Hematopoietic multipotent progenitor cell treated with erythropoietin and hydrocortisone succinate and interleukin-3 and kit ligand, for 17 days (in vitro differentiated cells): ENCODE measurements around the gene KLHL29.

Experiments used
- DNase-seq: peaks from one replicate; pipeline ENCODE4 v3.0.0-alpha.2; 2015; ENCODE audit warnings: low spot score

Gene KLHL29

GRCh38 chr2:23594460-23594825 is 209.5 kb downstream of the KLHL29 start:
- no peak for DNase-seq

GRCh38 chr2:23595021-23595420 is 210.0 kb downstream of the KLHL29 start:
- DNase-seq: no peak

- no peak for DNase-seq
Observed at GRCh38 chr2:23595601-23596251, 210.7 kb downstream of the KLHL29 start.

GRCh38 chr2:23596316-23596885 is 211.4 kb downstream of the KLHL29 start:
- DNase-seq: no peak

DNA sequence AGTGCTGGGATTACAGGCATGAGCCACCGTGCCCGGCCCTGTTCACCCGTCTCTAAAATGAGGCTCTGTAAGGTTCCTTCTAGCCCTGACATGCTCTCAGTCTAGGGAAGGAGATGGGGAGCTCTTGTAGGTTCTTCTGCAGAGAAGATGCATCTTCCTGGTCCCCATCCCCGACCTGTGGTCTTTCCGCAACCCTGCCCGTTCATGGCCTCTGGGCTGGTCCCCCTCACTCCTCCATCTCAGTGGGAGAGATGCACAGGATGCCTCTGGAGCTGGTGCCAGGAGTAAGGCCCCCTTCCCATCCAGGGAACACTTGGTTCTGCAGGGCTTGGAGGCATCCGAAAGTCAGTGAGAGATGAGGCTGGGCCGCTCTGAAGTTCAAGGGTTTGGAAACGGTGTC is 212.7 kb downstream of the KLHL29 start:
- no peak for DNase-seq

DNA sequence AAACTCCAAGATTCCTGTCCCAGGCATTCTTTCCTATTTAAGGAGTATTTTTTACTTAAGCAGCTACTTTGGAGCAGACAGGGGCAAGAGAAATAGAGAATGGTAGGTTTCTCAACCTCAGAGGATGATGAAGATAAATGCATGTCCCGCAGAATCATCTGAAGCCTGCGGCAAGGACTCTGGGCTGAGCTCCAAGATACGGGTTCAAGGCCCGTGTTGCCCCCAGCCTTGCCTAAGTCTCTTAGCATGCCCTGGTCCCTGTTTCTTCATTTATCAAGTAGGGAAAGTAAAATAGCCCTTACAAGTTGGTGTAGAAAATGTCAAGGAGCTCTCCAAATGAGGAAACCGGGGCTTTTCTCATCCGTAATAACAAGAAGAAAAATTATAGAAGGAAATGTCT is 214.0 kb downstream of the KLHL29 start:
- DNase-seq: no peak

DNA sequence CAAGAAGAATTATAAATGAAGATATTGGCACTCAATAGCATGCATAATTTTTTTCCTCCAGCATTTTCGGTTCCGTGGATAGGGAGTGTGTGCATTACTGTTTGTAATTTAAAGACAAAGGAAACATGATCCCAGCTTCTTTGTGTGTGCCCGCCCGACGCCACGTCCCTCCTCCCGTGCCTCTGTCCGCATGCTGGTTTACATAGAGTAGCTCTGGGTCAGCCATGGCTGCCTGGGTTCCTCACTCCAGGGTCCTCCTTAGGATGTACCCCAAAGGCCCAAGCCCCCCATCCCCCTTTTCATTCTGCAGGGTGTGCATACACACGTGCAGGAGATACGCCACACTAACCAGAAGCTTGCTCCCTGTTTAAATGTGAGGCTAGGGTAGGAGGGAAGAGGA is 214.7 kb downstream of the KLHL29 start:
- DNase-seq: no peak

GRCh38 chr2:23600346-23600745 is 215.4 kb downstream of the KLHL29 start:
- DNase-seq: no peak

DNA sequence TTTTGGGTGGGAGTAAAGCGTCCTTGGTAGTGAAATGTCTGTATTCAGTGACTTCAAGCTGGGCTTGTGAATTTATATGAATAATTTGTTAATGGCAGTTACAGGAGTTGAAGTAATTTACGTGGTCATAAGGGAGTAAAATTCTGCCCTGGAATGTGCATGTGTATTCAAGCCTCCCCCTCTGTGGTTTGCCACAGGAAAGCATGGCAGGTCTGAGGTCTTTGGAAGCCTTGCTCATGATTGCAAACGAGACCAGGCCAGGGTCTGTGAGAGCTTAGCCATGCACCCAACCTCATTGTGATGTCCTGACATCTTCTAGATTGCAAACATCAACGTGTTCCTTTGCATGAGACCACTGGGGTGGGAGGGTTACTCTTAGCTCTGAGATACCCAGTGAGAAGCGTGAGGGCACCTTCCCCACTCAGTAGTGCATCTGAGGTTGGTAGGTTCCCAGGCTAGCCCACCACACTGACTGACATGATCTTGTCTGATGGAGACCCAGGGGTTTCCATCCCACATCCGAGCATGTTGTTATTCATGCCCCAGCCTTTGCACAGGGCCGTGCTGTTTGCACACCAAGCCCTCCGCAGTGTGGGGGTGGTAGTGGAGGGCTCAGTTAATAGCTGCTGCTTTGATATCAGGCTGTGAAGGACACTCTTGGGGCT is 216.5 kb downstream of the KLHL29 start:
- DNase-seq: no peak

- no peak for DNase-seq
Observed at GRCh38 chr2:23602116-23602515, 217.1 kb downstream of the KLHL29 start.

GRCh38 chr2:23603156-23603555 is 218.2 kb downstream of the KLHL29 start:
- DNase-seq: no peak

DNA sequence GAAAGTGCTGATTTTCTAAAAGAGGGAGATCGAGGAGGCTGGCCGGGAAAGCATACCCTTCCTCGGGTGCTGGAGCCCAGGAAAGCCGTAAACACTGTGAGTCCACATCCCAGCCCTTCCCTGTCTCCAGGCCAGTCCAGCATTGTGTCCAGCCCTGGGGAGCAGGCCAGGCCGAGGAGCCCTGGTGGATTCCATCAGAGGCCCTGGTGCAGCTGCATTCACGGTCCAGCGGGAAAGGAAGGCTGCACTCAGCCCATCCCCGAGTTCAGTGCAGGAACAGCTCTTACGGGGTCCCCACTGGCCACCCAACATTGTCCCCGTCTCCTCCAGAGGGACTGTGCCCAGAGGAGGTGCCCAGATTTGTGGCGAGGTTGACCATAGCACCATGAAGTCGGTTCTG is 218.6 kb downstream of the KLHL29 start:
- DNase-seq: no peak

- DNase-seq: no peak
Observed at GRCh38 chr2:23604731-23605130, 219.8 kb downstream of the KLHL29 start.

GRCh38 chr2:23605236-23605635 is 220.3 kb downstream of the KLHL29 start:
- no peak for DNase-seq

- no peak for DNase-seq
Observed at GRCh38 chr2:23606196-23606595, 221.2 kb downstream of the KLHL29 start.

DNA sequence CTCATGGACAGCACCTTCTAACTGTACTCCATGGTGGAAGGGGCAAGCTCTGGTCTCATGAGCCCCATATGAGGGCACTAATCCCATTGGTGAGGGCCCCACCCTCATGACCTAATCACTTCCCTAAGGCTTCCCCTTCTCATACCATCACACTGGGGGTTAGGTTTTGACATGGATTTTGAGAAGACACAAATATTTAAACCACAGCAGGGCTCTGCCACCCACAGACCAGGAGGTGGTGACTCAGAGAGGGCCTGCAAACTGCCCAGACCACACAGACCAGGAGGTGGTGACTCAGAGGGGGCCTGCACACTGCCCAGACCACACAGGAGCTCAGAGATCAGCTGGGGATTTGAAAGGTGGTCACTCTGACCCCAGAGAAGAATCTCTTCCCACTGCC is 222.0 kb downstream of the KLHL29 start:
- no peak for DNase-seq

- no peak for DNase-seq
Observed at GRCh38 chr2:23607925-23608324, 222.9 kb downstream of the KLHL29 start.

DNA sequence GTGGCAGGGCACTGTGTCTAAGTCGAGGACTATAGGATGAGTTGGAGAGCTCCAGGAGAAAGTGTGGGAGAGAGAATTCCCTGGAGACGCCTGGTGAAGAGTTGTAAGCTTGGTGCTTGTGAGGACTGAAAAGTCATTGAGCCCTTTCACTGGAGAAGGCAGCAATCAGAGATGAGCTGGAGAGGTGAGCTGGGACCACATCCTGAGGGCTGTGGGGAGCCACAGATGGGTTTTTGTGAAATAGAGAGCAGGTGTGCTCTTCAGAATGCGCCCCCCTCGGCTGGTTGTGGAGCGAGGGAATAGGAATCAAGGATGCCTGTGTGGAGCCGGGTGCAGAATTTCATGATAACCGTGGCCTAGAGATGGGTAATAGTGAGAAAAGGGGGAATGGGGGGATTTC is 224.3 kb downstream of the KLHL29 start:
- no peak for DNase-seq

DNA sequence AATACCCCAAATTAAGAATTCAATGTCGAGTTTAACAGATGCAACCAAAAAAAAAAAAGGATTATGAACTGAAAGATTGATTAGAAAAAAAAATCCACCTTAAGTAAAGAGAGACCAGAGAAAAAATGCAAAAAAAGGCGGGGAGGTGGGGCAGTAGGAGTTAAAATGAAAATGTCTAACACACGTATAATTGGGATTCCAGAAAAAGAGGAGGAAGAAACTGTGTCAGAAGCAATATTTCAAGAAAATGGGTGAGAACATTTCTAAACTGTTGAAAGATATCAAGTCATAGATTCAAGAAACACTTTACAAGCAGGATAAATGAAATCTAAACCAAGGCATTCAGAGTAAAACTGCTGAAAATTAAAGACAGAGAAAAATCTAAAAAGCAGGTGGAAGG is 226.9 kb downstream of the KLHL29 start:
- no peak for DNase-seq

- DNase-seq: no peak
Observed at GRCh38 chr2:23614701-23615100, 229.7 kb downstream of the KLHL29 start.

DNA sequence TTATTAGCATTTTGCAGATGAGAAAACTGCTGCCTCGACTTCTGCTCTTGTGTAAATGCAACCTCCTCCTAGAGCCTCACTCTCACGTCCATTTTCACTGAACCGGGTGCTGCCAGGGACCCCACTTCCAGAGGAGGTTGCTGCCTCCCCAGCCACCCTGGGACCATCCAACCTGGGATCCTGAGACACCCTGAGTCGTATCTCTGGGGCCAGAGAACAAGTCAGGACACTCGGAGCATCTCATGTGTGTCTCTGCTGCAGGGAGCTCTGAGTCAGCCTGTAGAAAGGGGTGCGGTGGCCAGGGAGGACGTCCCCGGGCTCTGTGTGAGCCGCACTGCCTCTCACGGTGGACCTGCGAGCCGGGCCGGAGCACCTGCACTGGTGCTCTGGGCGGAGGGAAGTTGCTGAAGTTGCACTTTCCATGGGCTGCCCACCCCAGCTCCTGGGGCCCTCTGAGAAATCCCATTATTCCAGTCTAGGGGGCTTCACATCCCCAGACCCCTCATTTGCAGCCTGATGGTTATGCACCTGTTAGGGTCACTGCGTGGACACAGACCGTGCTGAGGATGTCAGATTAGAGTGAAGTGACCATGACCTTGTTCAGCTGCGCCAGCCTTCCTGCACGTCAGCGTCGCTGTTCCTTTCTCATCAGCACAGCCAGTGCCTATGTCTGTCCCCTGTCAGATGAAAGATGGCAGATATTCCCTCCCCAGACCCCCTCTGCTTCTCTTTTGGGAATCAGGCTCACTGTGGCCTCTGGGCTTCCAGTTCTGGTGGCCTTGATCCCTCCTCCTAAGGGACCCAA is 230.4 kb downstream of the KLHL29 start:
- no peak for DNase-seq

GRCh38 chr2:23616630-23617029 is 231.7 kb downstream of the KLHL29 start:
- DNase-seq: no peak
